Measurements from ENCODE around the gene SNN.

Gene SNN

DNA sequence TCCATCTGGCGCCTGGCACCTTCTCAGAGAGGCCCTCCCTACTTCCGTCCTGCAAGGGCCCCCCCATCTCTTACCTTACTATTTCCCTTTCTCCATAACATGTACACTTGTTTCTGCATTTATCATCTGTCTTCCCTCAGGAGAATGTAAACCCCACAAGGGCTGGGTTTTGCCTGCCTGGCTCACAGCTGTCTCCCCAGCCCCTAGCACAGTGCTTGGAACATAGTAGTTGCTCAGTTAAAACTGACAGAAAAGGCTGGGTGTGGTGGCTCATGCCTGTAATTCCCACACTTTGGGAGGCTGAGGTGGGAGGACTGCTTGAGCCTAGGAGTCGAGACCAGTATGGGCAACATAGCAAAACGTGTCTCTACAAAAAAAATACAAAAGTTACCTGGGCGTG lies 5.7 kb upstream of the SNN start:
- TF ChIP-seq TAF1 (IDR thresholded peaks at IDR 0.05; ENCODE audit: borderline replicate concordance, insufficient read depth, low read length) (no peak), FOXP2 (optimal IDR thresholded peaks at IDR 0.05; ENCODE audit: borderline replicate concordance, extremely low read depth, extremely low read length, insufficient read depth) (no peak), POLR2AphosphoS5 (IDR thresholded peaks at IDR 0.05; ENCODE audit: low read depth, low read length) (no peak)
- TF ChIP-seq, protein P1, sequence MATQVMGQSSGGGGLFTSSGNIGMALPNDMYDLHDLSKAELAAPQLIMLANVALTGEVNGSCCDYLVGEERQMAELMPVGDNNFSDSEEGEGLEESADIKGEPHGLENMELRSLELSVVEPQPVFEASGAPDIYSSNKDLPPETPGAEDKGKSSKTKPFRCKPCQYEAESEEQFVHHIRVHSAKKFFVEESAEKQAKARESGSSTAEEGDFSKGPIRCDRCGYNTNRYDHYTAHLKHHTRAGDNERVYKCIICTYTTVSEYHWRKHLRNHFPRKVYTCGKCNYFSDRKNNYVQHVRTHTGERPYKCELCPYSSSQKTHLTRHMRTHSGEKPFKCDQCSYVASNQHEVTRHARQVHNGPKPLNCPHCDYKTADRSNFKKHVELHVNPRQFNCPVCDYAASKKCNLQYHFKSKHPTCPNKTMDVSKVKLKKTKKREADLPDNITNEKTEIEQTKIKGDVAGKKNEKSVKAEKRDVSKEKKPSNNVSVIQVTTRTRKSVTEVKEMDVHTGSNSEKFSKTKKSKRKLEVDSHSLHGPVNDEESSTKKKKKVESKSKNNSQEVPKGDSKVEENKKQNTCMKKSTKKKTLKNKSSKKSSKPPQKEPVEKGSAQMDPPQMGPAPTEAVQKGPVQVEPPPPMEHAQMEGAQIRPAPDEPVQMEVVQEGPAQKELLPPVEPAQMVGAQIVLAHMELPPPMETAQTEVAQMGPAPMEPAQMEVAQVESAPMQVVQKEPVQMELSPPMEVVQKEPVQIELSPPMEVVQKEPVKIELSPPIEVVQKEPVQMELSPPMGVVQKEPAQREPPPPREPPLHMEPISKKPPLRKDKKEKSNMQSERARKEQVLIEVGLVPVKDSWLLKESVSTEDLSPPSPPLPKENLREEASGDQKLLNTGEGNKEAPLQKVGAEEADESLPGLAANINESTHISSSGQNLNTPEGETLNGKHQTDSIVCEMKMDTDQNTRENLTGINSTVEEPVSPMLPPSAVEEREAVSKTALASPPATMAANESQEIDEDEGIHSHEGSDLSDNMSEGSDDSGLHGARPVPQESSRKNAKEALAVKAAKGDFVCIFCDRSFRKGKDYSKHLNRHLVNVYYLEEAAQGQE (IDR thresholded peaks at IDR 0.05; ENCODE audit: insufficient read depth in 1 of 2, low read depth in 2 of 2, low read length in 2 of 2): no peak

DNA sequence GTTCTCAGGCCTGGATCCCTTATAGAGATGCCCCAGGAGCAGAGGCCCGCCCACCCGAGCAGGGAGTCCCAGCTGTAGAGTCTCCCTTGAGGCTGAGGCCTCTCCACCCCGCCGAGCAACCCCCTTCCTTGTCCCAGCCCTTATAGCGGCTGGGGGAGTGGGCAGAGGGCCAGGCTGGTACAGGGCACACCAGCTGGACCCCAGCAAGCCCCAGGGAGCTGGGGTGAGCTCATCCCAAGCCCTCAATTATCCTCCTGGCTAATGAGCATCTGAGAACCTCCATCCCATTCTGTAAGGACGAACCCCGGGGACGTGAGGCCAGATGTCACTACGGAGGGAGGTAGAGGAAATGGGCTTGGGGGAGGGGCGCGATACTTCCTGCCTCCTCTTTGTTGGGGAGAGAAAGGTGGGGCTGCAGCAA lies 3.2 kb upstream of the SNN start:
- no peak for TF ChIP-seq SIN3A (IDR thresholded peaks at IDR 0.05; ENCODE audit: borderline replicate concordance, insufficient read depth, low read length)
- no peak for TF ChIP-seq FOXP2 (optimal IDR thresholded peaks at IDR 0.05; ENCODE audit: borderline replicate concordance, extremely low read depth, extremely low read length, insufficient read depth)

DNA sequence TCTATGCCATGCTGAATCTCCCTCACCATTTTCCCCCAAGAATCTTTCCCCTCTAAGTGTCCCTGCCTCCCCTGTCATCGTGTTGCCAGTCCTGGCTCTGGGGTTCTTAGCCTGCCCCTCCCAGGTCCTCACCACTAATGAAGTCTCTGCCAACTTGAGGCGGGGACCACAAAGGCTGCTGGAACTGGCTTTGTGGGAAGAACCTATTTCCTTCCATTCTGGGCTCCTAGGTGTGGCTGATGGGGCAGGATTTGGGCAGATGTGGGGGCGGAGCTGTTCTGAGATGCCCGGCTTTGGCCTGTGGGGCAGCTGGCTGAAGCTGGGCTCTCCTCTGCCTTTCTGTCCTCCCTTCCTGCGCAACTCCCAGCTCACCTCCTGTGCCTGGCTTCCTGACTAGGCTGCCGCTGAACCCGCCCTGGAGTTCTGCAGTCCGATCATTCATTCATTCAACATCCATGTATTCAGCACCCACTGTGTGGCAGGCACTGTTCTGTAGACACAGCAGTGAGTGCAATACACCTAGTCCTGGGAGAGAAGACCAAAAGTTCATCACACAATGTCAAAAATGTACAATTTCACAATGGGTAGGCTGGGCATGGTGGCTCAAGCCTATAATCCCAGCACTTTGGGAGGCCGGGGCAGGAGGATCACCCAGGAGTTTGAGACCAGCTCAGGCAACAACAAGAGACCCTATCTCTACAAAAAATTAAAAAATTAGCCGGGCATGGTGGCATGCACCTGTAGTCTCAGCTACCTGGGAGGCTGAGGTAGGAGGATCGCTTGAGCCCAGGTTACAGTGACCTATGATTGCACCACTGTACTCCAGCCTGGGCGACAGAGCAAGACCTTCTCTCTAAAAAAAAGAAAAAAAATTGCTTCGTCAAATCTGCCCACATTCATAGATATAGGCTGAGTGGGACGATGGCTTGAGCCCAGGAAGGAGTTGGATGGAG lies 1.9 kb upstream of the SNN start:
- TF ChIP-seq TAF1 (IDR thresholded peaks at IDR 0.05; ENCODE audit: borderline replicate concordance, insufficient read depth, low read length) (no peak), POLR2AphosphoS5 (IDR thresholded peaks at IDR 0.05; ENCODE audit: low read depth, low read length) (no peak), SIN3A (IDR thresholded peaks at IDR 0.05; ENCODE audit: borderline replicate concordance, insufficient read depth, low read length) (no peak), FOXP2 (optimal IDR thresholded peaks at IDR 0.05; ENCODE audit: borderline replicate concordance, extremely low read depth, extremely low read length, insufficient read depth) (no peak)
- TF ChIP-seq, protein P1 (IDR thresholded peaks at IDR 0.05; ENCODE audit: insufficient read depth in 1 of 2, low read depth in 2 of 2, low read length in 2 of 2): no peak

DNA sequence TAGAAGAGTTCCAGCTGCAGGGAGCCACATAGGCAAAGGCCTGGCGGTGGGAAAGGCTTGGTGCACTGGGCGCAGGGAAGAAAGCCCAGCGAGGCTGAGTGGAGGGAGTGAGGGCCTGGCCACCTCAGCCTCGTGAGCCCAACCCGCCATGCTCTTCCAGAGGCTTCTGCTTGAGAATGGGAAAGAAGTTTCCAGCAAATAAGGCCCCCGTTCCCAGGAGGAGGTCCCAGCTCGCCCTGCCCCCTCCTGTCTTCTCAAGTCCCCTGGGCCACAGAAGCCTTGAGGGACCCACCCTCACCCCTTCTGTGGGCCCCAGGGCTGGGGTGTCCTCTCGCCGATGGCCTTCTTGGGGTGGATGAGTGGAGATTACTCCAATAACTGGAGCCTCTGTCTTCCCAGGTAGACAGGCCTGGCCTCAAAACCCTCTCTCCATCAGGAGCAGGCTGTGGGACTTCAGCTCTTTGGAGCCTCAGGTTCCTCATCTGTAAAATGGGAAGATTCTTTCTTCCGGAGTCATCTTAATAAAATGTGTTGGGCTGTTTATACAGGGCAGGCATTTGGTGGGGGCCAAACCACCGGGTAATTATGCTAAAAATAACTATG lies 933 bp upstream of the SNN start:
- no peak for TF ChIP-seq FOXP2 (optimal IDR thresholded peaks at IDR 0.05; ENCODE audit: borderline replicate concordance, extremely low read depth, extremely low read length, insufficient read depth)
- TF ChIP-seq TAF1 (IDR thresholded peaks at IDR 0.05; ENCODE audit: borderline replicate concordance, insufficient read depth, low read length): no peak
- no peak for TF ChIP-seq POLR2AphosphoS5 (IDR thresholded peaks at IDR 0.05; ENCODE audit: low read depth, low read length)
- TF ChIP-seq SIN3A (IDR thresholded peaks at IDR 0.05; ENCODE audit: borderline replicate concordance, insufficient read depth, low read length): no peak
- TF ChIP-seq, protein P1 (IDR thresholded peaks at IDR 0.05; ENCODE audit: insufficient read depth in 1 of 2, low read depth in 2 of 2, low read length in 2 of 2): no peak

DNA sequence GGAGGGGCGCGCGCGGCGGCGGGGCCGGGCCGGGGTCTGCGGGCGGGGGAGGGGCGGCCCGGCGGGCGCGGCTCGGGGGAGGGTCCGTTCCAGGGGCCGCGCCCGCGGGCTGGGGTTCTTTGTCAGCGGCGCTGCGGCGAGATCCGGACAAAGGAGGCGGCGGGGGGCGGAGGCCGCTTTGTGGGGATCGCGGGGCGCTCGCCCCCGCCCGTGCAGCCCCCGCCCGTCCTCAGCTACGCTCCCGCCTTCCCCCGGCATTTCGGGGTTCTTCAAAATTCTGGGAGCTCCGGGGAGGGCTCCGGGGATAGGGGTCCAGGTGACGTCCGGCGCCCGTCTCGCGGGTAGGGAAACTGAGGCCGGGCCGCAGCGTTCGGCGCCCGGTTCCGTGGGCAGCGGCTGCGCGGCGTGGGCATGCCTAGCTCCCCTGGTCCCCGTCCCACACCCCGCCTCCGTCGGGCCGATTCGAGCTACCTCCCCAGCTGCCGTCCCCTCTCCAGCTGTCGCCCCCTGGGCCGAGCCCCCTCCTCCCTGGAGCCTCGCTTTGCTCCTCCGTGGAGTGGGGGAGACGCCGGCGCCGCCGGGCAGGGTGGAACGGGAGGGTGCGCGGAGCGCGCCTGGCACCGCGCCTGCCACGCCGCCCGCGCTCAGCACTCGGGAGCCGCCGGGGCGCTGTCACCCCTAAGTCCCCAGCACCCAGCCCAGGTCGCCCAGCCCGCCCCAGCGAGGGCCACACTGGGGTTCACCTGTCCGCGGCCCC lies 546 bp downstream of the SNN start:
- TF ChIP-seq TAF1 (IDR thresholded peaks at IDR 0.05; ENCODE audit: borderline replicate concordance, insufficient read depth, low read length) (no peak), POLR2AphosphoS5 (IDR thresholded peaks at IDR 0.05; ENCODE audit: low read depth, low read length) (no peak), FOXP2 (optimal IDR thresholded peaks at IDR 0.05; ENCODE audit: borderline replicate concordance, extremely low read depth, extremely low read length, insufficient read depth) (no peak), SIN3A (IDR thresholded peaks at IDR 0.05; ENCODE audit: borderline replicate concordance, insufficient read depth, low read length) (no peak)
- TF ChIP-seq, protein P1 (IDR thresholded peaks at IDR 0.05; ENCODE audit: insufficient read depth in 1 of 2, low read depth in 2 of 2, low read length in 2 of 2): no peak

Measured in PFSK-1 (cell line).